ENCODE data around the gene MORF4L2.

- no peak for TF ChIP-seq POLR2AphosphoS5 (IDR thresholded peaks at IDR 0.05; ENCODE audit: insufficient read depth, low read depth, low read length)
- TF ChIP-seq MAX (IDR thresholded peaks at IDR 0.05; ENCODE audit: insufficient read depth, insufficient read length): peak; percentile 80
- no peak for TF ChIP-seq POLR2A (IDR thresholded peaks at IDR 0.05; ENCODE audit: low read depth, low read length)
- no peak for TF ChIP-seq CTCF (IDR thresholded peaks at IDR 0.05; ENCODE audit: extremely low read depth in 1 of 2, insufficient read depth in 1 of 2, low read depth in 1 of 2, low read length in 2 of 2)
Measured at GRCh38 chrX:103628386-103629317, 57.8 kb downstream of the MORF4L2 start, which contains the start of gene TCEAL1.

All from endothelial cell of umbilical vein (primary cell).